ENCODE results near the gene KBTBD4. TPM values are rescaled to one million over a fixed set of nuclear protein-coding genes. Genes with fewer than 3 reads are reported as not detected.

The KBTBD4 gene
- total RNA-seq = 21.4 and 27.5 TPM in 2 replicates

GRCh38 chr11:47578524-47579494, at the start of gene KBTBD4, which contains the start of gene NDUFS3:
TSS of gene KBTBD4 (minus strand) at chr11:47578970. CDS start at chr11:47578951, 19 bp downstream.
TSS of gene NDUFS3 (plus strand) at chr11:47579074. CDS start at chr11:47579092, 18 bp downstream.

GRCh38 chr11:47593934-47594855, 15.4 kb upstream of the KBTBD4 start, which contains the start of gene C1QTNF4:
TSS of gene C1QTNF4 (minus strand) at chr11:47594411. CDS start at chr11:47590810, 3,601 bp downstream.

GRCh38 chr11:47586098-47586855, 7.5 kb upstream of the KBTBD4 start, which contains the start of gene FAM180B:
TSS of gene FAM180B (plus strand) at chr11:47586678. CDS start at chr11:47586769, 91 bp downstream.

GRCh38 chr11:47565340-47566148, 13.2 kb downstream of the KBTBD4 start, which contains the start of gene PTPMT1:
TSS of gene PTPMT1 (plus strand) at chr11:47565599. CDS start at chr11:47565623, 24 bp downstream.

GRCh38 chr11:47552566-47553405, 26.0 kb downstream of the KBTBD4 start, which contains the start of gene CELF1:
TSS of gene CELF1 (minus strand) at chr11:47553132. CDS start at chr11:47499523, 53,609 bp downstream.

Small RNA genes within 50 kb of the gene (small RNA-seq; reads per million reads assigned to genes)
- gene RN7SL652P (not detected), gene RNU5E-10P (not detected)

Other genes with a start within 250 kb of the KBTBD4 start
- gene MYBPC3, start 226.3 kb downstream of the KBTBD4 start, total RNA-seq = not detected in 2 replicates
- not detected in 2 replicates for gene SPI1, start 200.4 kb downstream of the KBTBD4 start, total RNA-seq
- gene SLC39A13, start 170.4 kb downstream of the KBTBD4 start, total RNA-seq = 49.7 and 51.1 TPM in 2 replicates
- gene PSMC3, start 152.5 kb downstream of the KBTBD4 start, total RNA-seq = 165 and 178 TPM in 2 replicates
- 0.07 and 0.13 TPM in 2 replicates for gene RAPSN, start 129.8 kb downstream of the KBTBD4 start, total RNA-seq
- 145 and 147 TPM in 2 replicates for gene CELF1, start 25.8 kb downstream of the KBTBD4 start, total RNA-seq
- gene PTPMT1, start 13.4 kb downstream of the KBTBD4 start, total RNA-seq = 66.2 and 78.3 TPM in 2 replicates
- 68.4 and 73.0 TPM in 2 replicates for gene NDUFS3, start 104 bp upstream of the KBTBD4 start, total RNA-seq
- not detected in 2 replicates for gene FAM180B, start 7.7 kb upstream of the KBTBD4 start, total RNA-seq
- 0.27 and 0.43 TPM in 2 replicates for gene C1QTNF4, start 15.4 kb upstream of the KBTBD4 start, total RNA-seq
- 114 and 118 TPM in 2 replicates for gene MTCH2, start 63.6 kb upstream of the KBTBD4 start, total RNA-seq
- 0.07 TPM in 1 of 2 replicates, not detected in the other for gene AGBL2, start 136.4 kb upstream of the KBTBD4 start, total RNA-seq
- gene FNBP4, start 188.4 kb upstream of the KBTBD4 start, total RNA-seq = 142 and 149 TPM in 2 replicates